Naive thymus-derived CD8-positive, alpha-beta T cell (primary cell): ENCODE results near the gene WBP11. TPM values are rescaled to one million over a fixed set of nuclear protein-coding genes. Genes with fewer than 3 reads are reported as not detected.
"Not testable (repeated sequence)": the region's sequence is repeated elsewhere in the genome, so short reads cannot be mapped to it uniquely, and the experiment has no call there.

Experiments used
- ATAC-seq, 2 donors: fragments of 150-1000 bp; cut with Tn5 transposase in 1 of 2; sonication (Bioruptor Pico), chemical (Tn5 transposase) in 1 of 2; 1 replicate in 1 of 2; 2 replicates in 1 of 2; pipeline ENCODE4 v1.10.0; 2021; ENCODE audit warnings: mild to moderate bottlenecking in 2 of 2, moderate library complexity in 2 of 2
- POLR2A ChIA-PET: fragments of 350-600 bp; sonication (Branson Sonifier 250); formaldehyde crosslinking; loops from one replicate; lab custom pipeline; 2021; ENCODE audit warnings: antibody characterized with exemption; lab: Charles Lee
- DNase-seq, 10 donors: peaks; one replicate each; pipeline versions ENCODE4 v3.0.0 to v3.0.0-alpha.2; 2020 to 2022
- H3K27ac Mint-ChIP-seq, 10 donors: one replicate each; pipeline ENCODE4 v1.8.0; 2020 to 2022; ENCODE audit warnings: mild to moderate bottlenecking in 10 of 10, mixed read lengths in 10 of 10, moderate library complexity in 4 of 10, inconsistent platforms in 1 of 10
- H3K27me3 Mint-ChIP-seq, 5 donors: one replicate each; pipeline ENCODE4 v1.8.0; 2021 to 2022; ENCODE audit warnings: mixed read lengths in 5 of 5
- H3K36me3 Mint-ChIP-seq, 3 donors: one replicate each; pipeline ENCODE4 v1.8.0; 2020 to 2022; ENCODE audit warnings: mixed read lengths in 3 of 3, mild to moderate bottlenecking in 2 of 3, inconsistent platforms in 1 of 3
- H3K4me1 Mint-ChIP-seq, 4 donors: one replicate each; pipeline ENCODE4 v1.8.0; 2021 to 2022; ENCODE audit warnings: mixed read lengths in 4 of 4
- H3K4me3 Mint-ChIP-seq, 10 donors: one replicate each; pipeline ENCODE4 v1.8.0; 2020 to 2022; ENCODE audit warnings: mild to moderate bottlenecking in 10 of 10, mixed read lengths in 10 of 10, moderate library complexity in 6 of 10, inconsistent platforms in 1 of 10
- H3K9me3 Mint-ChIP-seq, 9 donors: one replicate each; pipeline ENCODE4 v1.8.0; 2020 to 2022; ENCODE audit warnings: mixed read lengths in 9 of 9, mild to moderate bottlenecking in 3 of 9, inconsistent platforms in 1 of 9, moderate library complexity in 1 of 9
- polyA plus RNA-seq, 3 donors: library from polyadenylated mRNA; unstranded; fragments of 300-500 nt; fragmentation: Illumina TruSeq; gene quantifications; one replicate each; pipeline ENCODE4 v1.2.3, GENCODE V29; 2021
- total RNA-seq, 8 experiments: library from RNA in 2 of 8; stranded (reverse) in 2 of 8; gene quantifications; one replicate each; pipeline ENCODE4 v1.2.3 and lab custom pipeline; 2021 to 2026

WBP11 gene
- total and polyA plus RNA-seq, 5 experiments from 2014 or later, result 59.5 to 106 (median 66.5) TPM

DNA sequence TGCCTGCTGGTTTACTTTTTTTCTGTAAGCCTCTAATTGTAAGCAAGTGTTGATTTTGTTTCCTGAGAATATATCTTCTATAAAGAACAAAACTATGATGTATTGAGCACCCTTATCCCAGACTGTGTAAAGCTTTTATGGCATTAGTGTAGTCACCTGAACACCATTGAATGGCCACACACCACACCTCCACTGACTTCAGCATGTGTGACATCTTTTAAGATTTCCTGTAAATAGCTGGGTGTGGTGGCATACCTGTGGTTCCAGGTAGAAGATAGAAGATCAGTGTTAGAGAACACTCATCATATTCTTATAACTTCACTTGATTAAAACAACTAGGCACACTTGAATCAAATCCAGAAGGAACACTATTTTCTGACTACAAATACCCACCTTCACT, 51.3 kb downstream of the WBP11 start:
- peaks cover 15 to 21% (median 17%) of the 10 kb centered on the region in 4 donors for H3K4me1 Mint-ChIP-seq
- DNase-seq (no peak), ATAC-seq (no peak)
- peaks cover 17 to 19% (median 19%) of the 10 kb centered on the region in 3 donors for H3K36me3 Mint-ChIP-seq
- POLR2A ChIA-PET, result no interaction called here
- H3K27ac Mint-ChIP-seq, result peak overlapping the region in 1 of 10 donors; percentile 4
- peaks cover 0 to 8% (median 5%) of the 10 kb centered on the region in 9 donors for H3K9me3 Mint-ChIP-seq
- no peaks in the 10 kb centered on the region for H3K27me3 Mint-ChIP-seq
- no peak overlapping the region for H3K4me3 Mint-ChIP-seq

DNA sequence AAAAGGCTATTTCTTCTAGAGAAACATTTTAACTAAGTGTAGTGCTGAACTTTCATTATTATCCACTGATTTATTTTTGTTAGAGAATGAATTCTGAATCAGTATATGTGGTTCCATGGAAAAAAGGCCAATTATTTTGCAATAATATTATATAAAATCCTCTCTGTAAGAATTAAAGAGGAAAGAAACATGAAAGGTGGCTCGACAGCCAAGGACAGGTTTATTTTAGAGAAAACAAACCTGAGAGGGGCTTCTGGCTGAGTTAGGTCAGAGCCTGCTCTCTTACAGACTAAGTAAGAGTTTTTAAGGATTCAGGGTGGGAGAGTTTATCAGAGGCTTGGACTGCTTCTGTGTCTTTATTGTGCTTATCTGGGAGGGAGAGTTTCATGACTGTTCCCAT, 60.2 kb downstream of the WBP11 start:
- DNase-seq (no peak), ATAC-seq (no peak)
- Mint-ChIP-seq H3K27ac (peak overlapping the region in 1 of 10 donors; percentile 23), H3K9me3 (peaks cover 0 to 32% (median 13%) of the 10 kb centered on the region in 9 donors), H3K36me3 (peaks cover 35 to 45% (median 41%) of the 10 kb centered on the region in 3 donors), H3K27me3 (no peaks in the 10 kb centered on the region), H3K4me3 (no peak overlapping the region), H3K4me1 (peaks cover 6 to 11% (median 7%) of the 10 kb centered on the region in 4 donors)
- POLR2A ChIA-PET, result no interaction called here

DNA sequence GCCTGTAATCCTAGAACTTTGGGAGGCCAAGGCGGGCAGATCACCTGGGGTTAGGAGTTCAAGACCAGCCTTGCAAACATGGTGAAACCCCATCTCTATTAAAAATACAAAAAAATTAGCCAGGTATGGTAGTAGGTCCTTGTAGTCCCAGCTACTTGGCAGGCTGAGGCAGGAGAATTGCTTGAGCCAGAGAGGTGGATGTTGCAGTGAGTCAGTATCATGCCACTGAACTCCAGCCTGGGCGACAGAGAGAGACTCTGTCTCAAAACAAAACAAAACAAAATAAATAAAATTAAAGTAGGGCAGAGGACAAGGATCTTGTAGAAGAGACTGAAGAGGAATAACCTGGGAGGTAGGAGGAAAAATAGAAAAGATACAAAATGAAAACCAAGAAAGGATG, 61.3 kb downstream of the WBP11 start:
- Mint-ChIP-seq H3K27ac (peak overlapping the region in 1 of 10 donors; percentile 29), H3K36me3 (peaks cover 25 to 37% (median 36%) of the 10 kb centered on the region in 3 donors), H3K4me3 (no peak overlapping the region), H3K27me3 (no peaks in the 10 kb centered on the region), H3K4me1 (peaks cover 0 to 7% (median 5%) of the 10 kb centered on the region in 4 donors), H3K9me3 (peaks cover 0 to 27% (median 11%) of the 10 kb centered on the region in 9 donors)
- DNase-seq, result no peak
- POLR2A ChIA-PET, result no interaction called here
- ATAC-seq, result no peak

DNA sequence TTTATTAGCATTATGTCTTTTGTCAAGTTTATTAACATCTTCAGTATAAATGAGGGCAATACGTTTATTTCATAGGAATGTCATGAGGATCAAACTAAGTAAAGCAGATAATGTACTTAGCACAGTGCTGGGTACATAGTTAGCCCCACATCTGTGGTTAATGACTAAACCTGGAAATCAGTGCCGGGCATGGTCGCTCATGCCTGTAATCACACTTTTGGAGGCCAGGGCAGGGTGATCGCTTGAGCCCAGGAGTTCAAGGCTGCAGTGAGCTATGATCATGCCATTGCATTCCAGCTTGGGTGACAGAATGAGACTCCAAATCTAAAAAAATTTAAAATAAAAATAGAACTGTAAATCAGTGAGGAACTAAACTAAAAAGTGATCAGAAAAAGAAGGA, 62.1 kb downstream of the WBP11 start:
- Mint-ChIP-seq H3K36me3 (peaks cover 19 to 32% (median 31%) of the 10 kb centered on the region in 3 donors), H3K4me3 (no peak overlapping the region), H3K9me3 (peaks cover 0 to 20% (median 10%) of the 10 kb centered on the region in 9 donors), H3K27me3 (no peaks in the 10 kb centered on the region), H3K4me1 (peaks cover 0 to 7% (median 5%) of the 10 kb centered on the region in 4 donors), H3K27ac (peak overlapping the region in 1 of 10 donors; percentile 33)
- ATAC-seq (no peak), DNase-seq (no peak)
- POLR2A ChIA-PET, result interaction anchor here (0.7 kb wide), 1 partner anchor 376 kb away, joined by 3 read pairs; the partner anchor contains the start of gene ATF7IP

DNA sequence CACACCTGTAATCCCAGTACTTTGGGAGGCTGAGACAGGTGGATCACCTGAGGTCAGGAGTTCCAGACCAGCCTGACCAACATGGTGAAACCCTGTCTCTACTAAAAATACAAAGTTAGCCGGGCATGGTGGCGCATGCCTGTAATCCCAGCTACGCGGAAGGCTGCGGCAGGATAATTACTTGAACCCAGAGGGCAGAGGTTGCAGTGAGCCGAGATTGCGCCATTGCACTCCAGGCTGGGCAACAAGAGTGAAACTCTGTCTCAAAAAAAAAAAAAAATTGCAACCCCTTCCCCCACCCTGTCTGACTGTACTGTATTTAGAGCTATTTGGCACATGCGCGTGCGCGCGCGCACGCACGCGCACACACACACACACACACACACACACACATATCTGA, 66.8 kb downstream of the WBP11 start:
- POLR2A ChIA-PET, DNase-seq, H3K4me1 Mint-ChIP-seq, H3K27me3 Mint-ChIP-seq, ATAC-seq, H3K4me3 Mint-ChIP-seq, H3K9me3 Mint-ChIP-seq: not testable (repeated sequence)
- peak overlapping the region in 1 of 10 donors; percentile 36 for H3K27ac Mint-ChIP-seq
- H3K36me3 Mint-ChIP-seq, result peaks cover 0 to 11% (median 5%) of the 10 kb centered on the region in 3 donors

Other genes with a start within 250 kb of the WBP11 start
- gene PLBD1, start 235.6 kb downstream of the WBP11 start, total RNA-seq, result under 1 TPM; 0.25 to 0.86 TPM
- gene PLBD1, start 235.6 kb downstream of the WBP11 start, polyA plus RNA-seq, result 1 to 10 TPM in 1 of 3 donors, under 1 TPM in 1, not detected in 1; 0.82 to 1.2 TPM
- not detected for gene GUCY2C, start 106.9 kb downstream of the WBP11 start, total RNA-seq
- gene GUCY2C, start 106.9 kb downstream of the WBP11 start, polyA plus RNA-seq, result not detected
- 1 to 10 TPM in 1 of 2 experiments, under 1 TPM in 1; 0.71 to 1.3 TPM for gene C12orf60, start 192 bp upstream of the WBP11 start, total RNA-seq
- 1 to 10 TPM in 2 of 3 donors, under 1 TPM in 1; 0.98 to 2.5 (median 1.7) TPM for gene C12orf60, start 192 bp upstream of the WBP11 start, polyA plus RNA-seq
- gene SMCO3, start 10.7 kb upstream of the WBP11 start, total RNA-seq, result not detected
- under 1 TPM in 1 of 3 donors, not detected in 2; 0.07 TPM for gene SMCO3, start 10.7 kb upstream of the WBP11 start, polyA plus RNA-seq
- gene ART4, start 40.0 kb upstream of the WBP11 start, total RNA-seq, result not detected
- not detected for gene ART4, start 40.0 kb upstream of the WBP11 start, polyA plus RNA-seq
- 1 to 10 TPM; 3.7 to 4.1 TPM for gene MGP, start 82.4 kb upstream of the WBP11 start, total RNA-seq
- gene MGP, start 82.4 kb upstream of the WBP11 start, polyA plus RNA-seq, result under 1 TPM; 0.14 to 0.48 (median 0.17) TPM
- gene ERP27, start 135.1 kb upstream of the WBP11 start, total RNA-seq, result 10 to 100 TPM; 23.9 to 25.8 TPM
- gene ERP27, start 135.1 kb upstream of the WBP11 start, polyA plus RNA-seq, result 1 to 10 TPM; 3.2 to 4.4 (median 3.9) TPM
- 100 to 1,000 TPM; 937 to 948 TPM for gene ARHGDIB, start 158.1 kb upstream of the WBP11 start, total RNA-seq
- 1,000 to 10,000 TPM; 3,195 to 3,446 (median 3,407) TPM for gene ARHGDIB, start 158.1 kb upstream of the WBP11 start, polyA plus RNA-seq
- not detected for gene PDE6H, start 169.6 kb upstream of the WBP11 start, total RNA-seq
- not detected for gene PDE6H, start 169.6 kb upstream of the WBP11 start, polyA plus RNA-seq